Sigmoid colon (tissue), 7 donors: ENCODE results near the gene LIPT1. TPM values are rescaled to one million over a fixed set of nuclear protein-coding genes. Genes with fewer than 3 reads are reported as not detected.

Experiments used
- DNase-seq: peaks from one replicate; pipeline ENCODE4 v3.0.0-alpha.2; 2019
- H3K27ac ChIP-seq, 4 donors: fragments of 200-600 bp; sonication (generic); one replicate each; pipeline ENCODE4 v1.5.1; 2016 to 2019; ENCODE audit warnings: mild to moderate bottlenecking in 1 of 4
- H3K27me3 ChIP-seq, 3 donors: fragments of 200-600 bp; sonication (generic); one replicate each; pipeline ENCODE4 v1.5.1; 2019; ENCODE audit warnings: mild to moderate bottlenecking in 1 of 3
- H3K36me3 ChIP-seq, 4 donors: fragments of 200-600 bp; sonication (generic); one replicate each; pipeline ENCODE4 v1.5.1; 2016 to 2019
- H3K4me1 ChIP-seq, 4 donors: fragments of 200-600 bp; sonication (generic); one replicate each; pipeline ENCODE4 v1.5.1; 2017 to 2019
- H3K4me3 ChIP-seq, 4 donors: fragments of 200-600 bp; sonication (generic); one replicate each; pipeline ENCODE4 v1.5.1; 2017 to 2019; ENCODE audit warnings: mild to moderate bottlenecking in 2 of 4, moderate library complexity in 1 of 4
- H3K9me3 ChIP-seq, 4 donors: fragments of 200-600 bp in 3 of 4; sonication (generic) in 3 of 4; one replicate each; pipeline versions ENCODE4 v1.5.1 to v1.6.1; 2013 to 2019
- EP300 ChIP-seq, 4 donors: sonication (generic); formaldehyde crosslinking; IDR thresholded peaks; one replicate each; pipeline ENCODE4 v1.6.1; 2017; ENCODE audit warnings: antibody characterized with exemption in 4 of 4
- POLR2A ChIP-seq, 2 donors: fragments of 450-650 bp; IDR thresholded peaks; one replicate each; pipeline ENCODE4 v1.6.1; 2016; ENCODE audit warnings: antibody characterized with exemption in 2 of 2, mild to moderate bottlenecking in 2 of 2, moderate library complexity in 2 of 2
- POLR2AphosphoS5 ChIP-seq, 4 donors: sonication (generic); formaldehyde crosslinking; IDR thresholded peaks; one replicate each; pipeline ENCODE4 v1.6.1; 2017; ENCODE audit warnings: antibody characterized with exemption in 4 of 4
- WGBS, 2 donors: extraction: QIAGEN DNeasy Blood & Tissue Kit; methylation state at CpG; one replicate each; pipeline ENCODE4 v1.1.7; 2013; 5-methylcytosine and 5-hydroxymethylcytosine counted together
- intact Hi-C: fragments of 100-400 bp; cut with DNase I; formaldehyde crosslinking; loops from one replicate; pipeline ENCODE4 v1.15.1; 2023
- polyA plus RNA-seq, 3 donors: library from polyadenylated mRNA; stranded (reverse); fragments of 200-250 nt; gene quantifications; one replicate each; pipeline ENCODE4 v1.2.3, GENCODE V29; 2013
- small RNA-seq, 3 donors: library from RNA; depleted of rRNA; stranded (forward); fragments of <200 nt; gene quantifications; one replicate each; pipeline ENCODE3, GENCODE V24; 2016
- total RNA-seq, 4 donors: library from RNA; depleted of rRNA; stranded (reverse); fragments of >200 nt; gene quantifications; one replicate each; pipeline ENCODE4 v1.1.0, GENCODE V29; 2016
- TF ChIP-seq, protein P1 (sequence below), 4 experiments: fragments of 450-650 bp in 3 of 4; fragments of 200-600 bp in 1 of 4; IDR thresholded peaks; one replicate each; pipeline ENCODE4 v1.5.1; 2016 to 2019; ENCODE audit warnings: antibody characterized with exemption in 4 of 4, mild to moderate bottlenecking in 3 of 4, moderate library complexity in 2 of 4
- donor health status: healthy with polysubstance abuse.
- donor health status: Bipolar disorder and iron deficiency.
- donor health status: healthy.

LIPT1 gene
- total and polyA plus RNA-seq, 7 donors, result 3.9 to 9.5 (median 5.7) TPM

DNA sequence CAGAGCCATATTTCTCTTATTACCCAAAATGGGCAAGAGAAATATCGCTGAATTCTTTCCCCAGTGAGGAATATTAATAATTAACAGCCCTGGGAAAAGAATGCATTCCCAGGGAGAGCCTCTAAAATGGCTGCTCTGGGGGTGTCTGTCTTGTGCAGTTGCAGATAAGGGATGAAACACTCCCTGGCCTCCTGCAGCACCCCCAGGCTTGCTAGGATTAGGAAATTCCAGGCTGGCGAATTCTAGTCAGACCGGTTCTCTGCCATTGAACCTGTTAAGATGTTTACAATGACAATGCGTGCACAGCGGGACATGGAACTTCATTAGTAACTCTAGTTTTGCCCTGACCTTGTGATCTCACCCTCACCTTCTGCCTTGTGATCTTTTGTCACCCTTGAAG, 50.7 kb downstream of the LIPT1 start:
- intact Hi-C loops, result no loop called here
- Histone ChIP-seq H3K4me3 (no peak overlapping the region), H3K27ac (no peak overlapping the region), H3K4me1 (no peaks in the 10 kb centered on the region), H3K9me3 (no peaks in the 10 kb centered on the region), H3K36me3 (peaks cover 0 to 7% (median 0%) of the 10 kb centered on the region in 4 donors), H3K27me3 (no peaks in the 10 kb centered on the region)
- WGBS, 2 donors, result 87 to 89% methylated on average over 5 of the region's 5 CpGs
- no peak for DNase-seq
- TF ChIP-seq, protein P1, sequence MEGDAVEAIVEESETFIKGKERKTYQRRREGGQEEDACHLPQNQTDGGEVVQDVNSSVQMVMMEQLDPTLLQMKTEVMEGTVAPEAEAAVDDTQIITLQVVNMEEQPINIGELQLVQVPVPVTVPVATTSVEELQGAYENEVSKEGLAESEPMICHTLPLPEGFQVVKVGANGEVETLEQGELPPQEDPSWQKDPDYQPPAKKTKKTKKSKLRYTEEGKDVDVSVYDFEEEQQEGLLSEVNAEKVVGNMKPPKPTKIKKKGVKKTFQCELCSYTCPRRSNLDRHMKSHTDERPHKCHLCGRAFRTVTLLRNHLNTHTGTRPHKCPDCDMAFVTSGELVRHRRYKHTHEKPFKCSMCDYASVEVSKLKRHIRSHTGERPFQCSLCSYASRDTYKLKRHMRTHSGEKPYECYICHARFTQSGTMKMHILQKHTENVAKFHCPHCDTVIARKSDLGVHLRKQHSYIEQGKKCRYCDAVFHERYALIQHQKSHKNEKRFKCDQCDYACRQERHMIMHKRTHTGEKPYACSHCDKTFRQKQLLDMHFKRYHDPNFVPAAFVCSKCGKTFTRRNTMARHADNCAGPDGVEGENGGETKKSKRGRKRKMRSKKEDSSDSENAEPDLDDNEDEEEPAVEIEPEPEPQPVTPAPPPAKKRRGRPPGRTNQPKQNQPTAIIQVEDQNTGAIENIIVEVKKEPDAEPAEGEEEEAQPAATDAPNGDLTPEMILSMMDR (IDR thresholded peaks at IDR 0.05), result no peak
- TF ChIP-seq POLR2AphosphoS5 (IDR thresholded peaks at IDR 0.05), result no peak
- TF ChIP-seq POLR2A (IDR thresholded peaks at IDR 0.05), result no peak
- no peak for TF ChIP-seq EP300 (IDR thresholded peaks at IDR 0.05)

Small RNA genes within 50 kb of the gene (small RNA-seq; reads per million reads assigned to genes)
- gene AC092587.1, result 0 reads per million in 3 donors

Other genes starting within 250 kb of the LIPT1 start
- 1 to 10 TPM in 1 of 4 donors, under 1 TPM in 3; 0.36 to 1.5 (median 0.69) TPM for gene CRACDL, start 218.7 kb upstream of the LIPT1 start, total RNA-seq
- gene CRACDL, start 218.7 kb upstream of the LIPT1 start, polyA plus RNA-seq, result 1 to 10 TPM; 7.0 to 8.8 (median 7.8) TPM
- not detected for gene C2orf15, start 13.3 kb upstream of the LIPT1 start, total RNA-seq
- gene C2orf15, start 13.3 kb upstream of the LIPT1 start, polyA plus RNA-seq, result 1 to 10 TPM; 2.4 to 2.8 (median 2.5) TPM
- gene TSGA10, start within 50 bp of the LIPT1 start, total RNA-seq, result 1 to 10 TPM; 1.4 to 8.4 (median 3.8) TPM
- 1 to 10 TPM; 1.8 to 2.5 (median 2.3) TPM for gene TSGA10, start within 50 bp of the LIPT1 start, polyA plus RNA-seq
- gene MITD1, start 26.1 kb downstream of the LIPT1 start, total RNA-seq, result 10 to 100 TPM; 18.3 to 30.9 (median 23.5) TPM
- gene MITD1, start 26.1 kb downstream of the LIPT1 start, polyA plus RNA-seq, result 10 to 100 TPM; 25.7 to 37.1 (median 31.8) TPM
- gene MRPL30, start 26.2 kb downstream of the LIPT1 start, total RNA-seq, result 10 to 100 TPM; 36.4 to 40.5 (median 38.1) TPM
- gene MRPL30, start 26.2 kb downstream of the LIPT1 start, polyA plus RNA-seq, result 10 to 100 TPM; 21.0 to 29.4 (median 21.6) TPM
- gene LYG2, start 100.7 kb downstream of the LIPT1 start, total RNA-seq, result not detected
- gene LYG2, start 100.7 kb downstream of the LIPT1 start, polyA plus RNA-seq, result not detected
- 1 to 10 TPM in 1 of 4 donors, under 1 TPM in 1, not detected in 2; 0.71 to 1.2 TPM for gene LYG1, start 146.2 kb downstream of the LIPT1 start, total RNA-seq
- 1 to 10 TPM in 1 of 3 donors, not detected in 2; 2.0 TPM for gene LYG1, start 146.2 kb downstream of the LIPT1 start, polyA plus RNA-seq
- 10 to 100 TPM; 26.0 to 41.3 (median 33.8) TPM for gene TXNDC9, start 181.4 kb downstream of the LIPT1 start, total RNA-seq
- gene TXNDC9, start 181.4 kb downstream of the LIPT1 start, polyA plus RNA-seq, result 10 to 100 TPM; 31.3 to 57.6 (median 33.0) TPM
- 10 to 100 TPM; 32.7 to 44.3 (median 40.8) TPM for gene EIF5B, start 182.4 kb downstream of the LIPT1 start, total RNA-seq
- 10 to 100 TPM; 15.0 to 23.8 (median 19.2) TPM for gene EIF5B, start 182.4 kb downstream of the LIPT1 start, polyA plus RNA-seq